WTC11 (cell line): ENCODE data around the gene TP63. TPM values are rescaled to one million over a fixed set of nuclear protein-coding genes. Genes with fewer than 3 reads are reported as not detected.

Experiments
- ATAC-seq: fragments of 200-7000 bp; cut with Tn5 transposase; 2 replicates; pipeline ENCODE4 v1.10.0; 2021; ENCODE audit warnings: mild to moderate bottlenecking, moderate library complexity
- CTCF ChIA-PET: fragments of 300-600 bp; sonication (Branson Sonifier 250); formaldehyde crosslinking; loops from one replicate; lab custom pipeline; 2021; ENCODE audit warnings: antibody characterized with exemption; lab: Charles Lee
- POLR2A ChIA-PET: fragments of 350-600 bp; sonication (Branson Sonifier 250); formaldehyde crosslinking; loops from one replicate; lab custom pipeline; 2021; ENCODE audit warnings: antibody characterized with exemption; lab: Charles Lee
- DNase-seq: peaks from one replicate; pipeline ENCODE4 v3.0.0; 2021; ENCODE audit warnings: low spot score
- H3K27ac Mint-ChIP-seq: 2 replicates; pipeline ENCODE4 v1.8.0; 2021; ENCODE audit warnings: mixed read lengths
- H3K27me3 Mint-ChIP-seq: 2 replicates; pipeline ENCODE4 v1.8.0; 2021; ENCODE audit warnings: low read depth, mild to moderate bottlenecking, moderate library complexity, mixed read lengths
- H3K36me3 Mint-ChIP-seq: 2 replicates; pipeline ENCODE4 v1.8.0; 2021; ENCODE audit warnings: mixed read lengths
- H3K4me1 Mint-ChIP-seq: 2 replicates; pipeline ENCODE4 v1.8.0; 2022; ENCODE audit warnings: mixed read lengths
- H3K4me3 Mint-ChIP-seq: 2 replicates; pipeline ENCODE4 v1.8.0; 2021; ENCODE audit warnings: mild to moderate bottlenecking, moderate library complexity, mixed read lengths
- H3K9me3 Mint-ChIP-seq: 2 replicates; pipeline ENCODE4 v1.8.0; 2021; ENCODE audit warnings: mixed read lengths
- CBFB ChIP-seq: sonication (generic); formaldehyde crosslinking; IDR thresholded peaks from 2 replicates; pipeline ENCODE4 v1.8.1; 2022; ENCODE audit warnings: mild to moderate bottlenecking, low read depth, missing genetic modification reagents
- CREB1 ChIP-seq: sonication (generic); formaldehyde crosslinking; IDR thresholded peaks from 2 replicates; pipeline ENCODE4 v1.8.0; 2023; ENCODE audit warnings: mild to moderate bottlenecking, missing genetic modification reagents
- EMX1 ChIP-seq: fragments of 250-450 bp; sonication (Bioruptor Pico); IDR thresholded peaks from 2 replicates; pipeline ENCODE4 v1.8.0; 2021; ENCODE audit warnings: mild to moderate bottlenecking
- FOXK1 ChIP-seq: sonication (generic); formaldehyde crosslinking; IDR thresholded peaks from 2 replicates; pipeline ENCODE4 v1.8.0; 2022; ENCODE audit warnings: mild to moderate bottlenecking, moderate library complexity, missing genetic modification reagents
- JUN ChIP-seq: sonication (generic); formaldehyde crosslinking; IDR thresholded peaks from 2 replicates; pipeline ENCODE4 v1.8.0; 2023; ENCODE audit warnings: mild to moderate bottlenecking, missing genetic modification reagents
- NR1H2 ChIP-seq: sonication (generic); formaldehyde crosslinking; IDR thresholded peaks from 2 replicates; pipeline ENCODE4 v1.9.0; 2021; ENCODE audit warnings: mild to moderate bottlenecking, moderate library complexity, missing genetic modification reagents
- NR3C1 ChIP-seq: sonication (generic); formaldehyde crosslinking; conservative IDR thresholded peaks from 2 replicates; pipeline ENCODE4 v1.8.1; 2023; ENCODE audit warnings: low read depth, mild to moderate bottlenecking, missing genetic modification reagents
- OVOL2 ChIP-seq: fragments of 250-450 bp; sonication (Bioruptor Pico); IDR thresholded peaks from 2 replicates; pipeline ENCODE4 v1.9.0; 2021; ENCODE audit warnings: mild to moderate bottlenecking, borderline replicate concordance
- SOX15 ChIP-seq: fragments of 250-450 bp; sonication (Bioruptor Pico); IDR thresholded peaks from 2 replicates; pipeline ENCODE4 v1.9.0; 2021; ENCODE audit warnings: mild to moderate bottlenecking
- TP53 ChIP-seq: sonication (generic); formaldehyde crosslinking; IDR thresholded peaks from 2 replicates; pipeline ENCODE4 v1.8.1; 2023; ENCODE audit warnings: mild to moderate bottlenecking, missing genetic modification reagents
- ZNF138 ChIP-seq: sonication (generic); formaldehyde crosslinking; conservative IDR thresholded peaks from 2 replicates; pipeline ENCODE4 v1.8.1; 2022; ENCODE audit warnings: mild to moderate bottlenecking, moderate library complexity, missing genetic modification reagents
- ZNF317 ChIP-seq: sonication (generic); formaldehyde crosslinking; IDR thresholded peaks from 2 replicates; pipeline ENCODE4 v1.8.1; 2023; ENCODE audit warnings: low read depth, mild to moderate bottlenecking, moderate library complexity, missing genetic modification reagents, borderline replicate concordance
- ZNF396 ChIP-seq: fragments of 250-450 bp; sonication (Bioruptor Pico); IDR thresholded peaks from 2 replicates; pipeline ENCODE4 v1.8.0; 2021; ENCODE audit warnings: mild to moderate bottlenecking, moderate library complexity, borderline replicate concordance
- ZNF416 ChIP-seq: fragments of 250-450 bp; sonication (Bioruptor Pico); IDR thresholded peaks from 2 replicates; pipeline ENCODE4 v1.9.0; 2021; ENCODE audit warnings: mild to moderate bottlenecking, inconsistent platforms
- total RNA-seq: library from RNA; stranded (reverse); gene quantifications from 3 replicates; pipeline ENCODE4 v1.2.3, GENCODE V29; 2021
- TF ChIP-seq, protein P1 (sequence below): sonication (generic); formaldehyde crosslinking; IDR thresholded peaks from 2 replicates; pipeline ENCODE4 v1.8.0; 2023; ENCODE audit warnings: mild to moderate bottlenecking, missing genetic modification reagents
- TF ChIP-seq, protein P2 (sequence below): fragments of 250-450 bp; sonication (Bioruptor Pico); IDR thresholded peaks from 2 replicates; pipeline ENCODE4 v2.1.2; 2022; ENCODE audit warnings: mild to moderate bottlenecking, moderate library complexity
- TF ChIP-seq, protein P3 (sequence below): sonication (generic); formaldehyde crosslinking; IDR thresholded peaks from 2 replicates; pipeline ENCODE4 v1.8.1; 2023; ENCODE audit warnings: mild to moderate bottlenecking, missing genetic modification reagents, borderline replicate concordance
- TF ChIP-seq, protein P4 (sequence below): sonication (generic); formaldehyde crosslinking; IDR thresholded peaks from 2 replicates; pipeline ENCODE4 v1.8.1; 2022; ENCODE audit warnings: mild to moderate bottlenecking, missing genetic modification reagents, moderate library complexity, borderline replicate concordance
- TF ChIP-seq, protein P5 (sequence below): fragments of 250-450 bp; sonication (Bioruptor Pico); IDR thresholded peaks from 2 replicates; pipeline ENCODE4 v1.8.0; 2021; ENCODE audit warnings: mild to moderate bottlenecking
- TF ChIP-seq, protein P6 (sequence below): sonication (generic); formaldehyde crosslinking; IDR thresholded peaks from 2 replicates; pipeline ENCODE4 v1.8.1; 2022; ENCODE audit warnings: low read depth, mild to moderate bottlenecking, moderate library complexity, missing genetic modification reagents, borderline replicate concordance

TP63 gene
- total RNA-seq, 1 experiment from 2014 or later, result 0.09 TPM

DNA sequence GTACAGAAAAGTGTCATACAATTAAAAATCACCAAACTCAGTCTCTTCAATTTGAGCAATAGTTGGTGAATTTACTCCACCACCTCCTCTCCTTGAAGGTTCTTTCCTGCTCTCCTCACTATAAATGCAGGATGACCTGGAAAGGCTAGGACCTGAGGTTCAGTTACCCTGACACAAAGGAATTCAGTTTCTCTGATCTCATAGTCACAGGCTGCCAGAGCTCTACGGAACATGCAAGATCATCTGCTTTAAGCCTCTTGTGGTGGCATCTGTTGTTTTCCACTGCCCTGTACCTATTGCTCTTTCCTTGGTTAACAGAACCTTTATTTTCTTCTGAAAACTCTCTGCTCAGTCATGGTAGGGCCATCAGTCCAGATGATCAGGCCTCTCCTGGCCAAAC lies 4.9 kb upstream of the TP63 start:
- POLR2A ChIA-PET, result no interaction called here
- no peak overlapping the region for H3K27ac Mint-ChIP-seq
- no peaks in the 10 kb centered on the region for H3K9me3 Mint-ChIP-seq
- no peaks in the 10 kb centered on the region for H3K36me3 Mint-ChIP-seq
- TF ChIP-seq JUN (CRISPR knock-in tag) (no peak), ZNF396 (CRISPR knock-in tag) (no peak), FOXK1 (CRISPR knock-in tag) (no peak), CBFB (CRISPR knock-in tag) (no peak), OVOL2 (no peak), ZNF317 (CRISPR knock-in tag) (no peak), CREB1 (CRISPR knock-in tag) (no peak), SOX15 (CRISPR knock-in tag) (no peak), EMX1 (CRISPR knock-in tag) (no peak)
- TF ChIP-seq, protein P1, sequence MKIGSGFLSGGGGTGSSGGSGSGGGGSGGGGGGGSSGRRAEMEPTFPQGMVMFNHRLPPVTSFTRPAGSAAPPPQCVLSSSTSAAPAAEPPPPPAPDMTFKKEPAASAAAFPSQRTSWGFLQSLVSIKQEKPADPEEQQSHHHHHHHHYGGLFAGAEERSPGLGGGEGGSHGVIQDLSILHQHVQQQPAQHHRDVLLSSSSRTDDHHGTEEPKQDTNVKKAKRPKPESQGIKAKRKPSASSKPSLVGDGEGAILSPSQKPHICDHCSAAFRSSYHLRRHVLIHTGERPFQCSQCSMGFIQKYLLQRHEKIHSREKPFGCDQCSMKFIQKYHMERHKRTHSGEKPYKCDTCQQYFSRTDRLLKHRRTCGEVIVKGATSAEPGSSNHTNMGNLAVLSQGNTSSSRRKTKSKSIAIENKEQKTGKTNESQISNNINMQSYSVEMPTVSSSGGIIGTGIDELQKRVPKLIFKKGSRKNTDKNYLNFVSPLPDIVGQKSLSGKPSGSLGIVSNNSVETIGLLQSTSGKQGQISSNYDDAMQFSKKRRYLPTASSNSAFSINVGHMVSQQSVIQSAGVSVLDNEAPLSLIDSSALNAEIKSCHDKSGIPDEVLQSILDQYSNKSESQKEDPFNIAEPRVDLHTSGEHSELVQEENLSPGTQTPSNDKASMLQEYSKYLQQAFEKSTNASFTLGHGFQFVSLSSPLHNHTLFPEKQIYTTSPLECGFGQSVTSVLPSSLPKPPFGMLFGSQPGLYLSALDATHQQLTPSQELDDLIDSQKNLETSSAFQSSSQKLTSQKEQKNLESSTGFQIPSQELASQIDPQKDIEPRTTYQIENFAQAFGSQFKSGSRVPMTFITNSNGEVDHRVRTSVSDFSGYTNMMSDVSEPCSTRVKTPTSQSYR (CRISPR knock-in tag), result no peak
- H3K4me1 Mint-ChIP-seq, result 0 out of 2 replicates have a peak, but pooled peaks cover 5% of the 10 kb centered on the region
- ATAC-seq (no peak; the same call in 1 of the 2 replicates), DNase-seq (no peak)
- CTCF ChIA-PET, result interaction anchor here (0.8 kb wide), 1 partner anchor 9 kb away, joined by 3 read pairs; no protein-coding TSS in a partner anchor
- H3K27me3 Mint-ChIP-seq, result no peaks in the 10 kb centered on the region
- H3K4me3 Mint-ChIP-seq, result no peak overlapping the region

DNA sequence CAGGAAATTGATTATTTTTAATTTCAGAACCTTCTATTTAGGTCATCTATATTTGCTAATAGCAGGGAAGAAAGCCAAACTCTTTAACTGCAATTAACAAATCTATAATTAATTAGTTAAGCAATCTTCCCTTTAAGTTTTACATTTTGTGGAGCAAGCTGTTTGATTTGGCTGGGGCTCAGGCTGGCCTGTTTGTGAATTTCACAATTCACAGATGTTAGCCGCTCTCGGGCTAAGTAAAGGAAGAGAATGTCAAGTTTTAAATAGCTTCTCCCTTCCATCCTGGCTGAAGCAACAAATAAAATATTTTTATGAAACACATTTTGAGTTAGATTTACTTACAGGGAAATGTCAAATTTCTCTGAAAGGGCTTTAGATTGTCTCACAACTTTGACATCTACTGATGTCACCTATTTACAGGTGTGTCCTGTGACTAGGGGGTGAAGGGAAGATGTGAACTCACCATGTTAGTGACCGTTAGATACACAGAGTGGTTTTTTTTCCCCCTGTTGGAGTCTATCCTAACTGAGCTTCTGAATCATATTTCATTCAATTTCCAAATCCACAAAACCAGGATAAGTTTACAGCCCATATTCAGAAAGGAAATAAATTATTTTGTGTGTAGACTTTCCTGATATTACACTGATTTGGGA lies 1.3 kb upstream of the TP63 start:
- ATAC-seq (no peak), DNase-seq (no peak)
- no peak overlapping the region for H3K4me3 Mint-ChIP-seq
- POLR2A ChIA-PET, result no interaction called here
- H3K36me3 Mint-ChIP-seq, result no peaks in the 10 kb centered on the region
- no peaks in the 10 kb centered on the region for H3K27me3 Mint-ChIP-seq
- H3K9me3 Mint-ChIP-seq, result no peaks in the 10 kb centered on the region
- peaks cover 33% of the 10 kb centered on the region for H3K4me1 Mint-ChIP-seq
- CTCF ChIA-PET, result interaction anchor here (0.8 kb wide), 1 partner anchor 357 kb away, joined by 3 read pairs; no protein-coding TSS in a partner anchor
- H3K27ac Mint-ChIP-seq, result no peak overlapping the region
- TF ChIP-seq ZNF416 (CRISPR knock-in tag) (no peak), NR1H2 (no peak), NR3C1 (CRISPR knock-in tag) (no peak), OVOL2 (no peak), TP53 (no peak), ZNF138 (no peak)
- TF ChIP-seq, protein P2, sequence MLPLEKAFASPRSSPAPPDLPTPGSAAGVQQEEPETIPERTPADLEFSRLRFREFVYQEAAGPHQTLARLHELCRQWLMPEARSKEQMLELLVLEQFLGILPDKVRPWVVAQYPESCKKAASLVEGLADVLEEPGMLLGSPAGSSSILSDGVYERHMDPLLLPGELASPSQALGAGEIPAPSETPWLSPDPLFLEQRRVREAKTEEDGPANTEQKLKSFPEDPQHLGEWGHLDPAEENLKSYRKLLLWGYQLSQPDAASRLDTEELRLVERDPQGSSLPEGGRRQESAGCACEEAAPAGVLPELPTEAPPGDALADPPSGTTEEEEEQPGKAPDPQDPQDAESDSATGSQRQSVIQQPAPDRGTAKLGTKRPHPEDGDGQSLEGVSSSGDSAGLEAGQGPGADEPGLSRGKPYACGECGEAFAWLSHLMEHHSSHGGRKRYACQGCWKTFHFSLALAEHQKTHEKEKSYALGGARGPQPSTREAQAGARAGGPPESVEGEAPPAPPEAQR, result no peak
- TF ChIP-seq, protein P3, sequence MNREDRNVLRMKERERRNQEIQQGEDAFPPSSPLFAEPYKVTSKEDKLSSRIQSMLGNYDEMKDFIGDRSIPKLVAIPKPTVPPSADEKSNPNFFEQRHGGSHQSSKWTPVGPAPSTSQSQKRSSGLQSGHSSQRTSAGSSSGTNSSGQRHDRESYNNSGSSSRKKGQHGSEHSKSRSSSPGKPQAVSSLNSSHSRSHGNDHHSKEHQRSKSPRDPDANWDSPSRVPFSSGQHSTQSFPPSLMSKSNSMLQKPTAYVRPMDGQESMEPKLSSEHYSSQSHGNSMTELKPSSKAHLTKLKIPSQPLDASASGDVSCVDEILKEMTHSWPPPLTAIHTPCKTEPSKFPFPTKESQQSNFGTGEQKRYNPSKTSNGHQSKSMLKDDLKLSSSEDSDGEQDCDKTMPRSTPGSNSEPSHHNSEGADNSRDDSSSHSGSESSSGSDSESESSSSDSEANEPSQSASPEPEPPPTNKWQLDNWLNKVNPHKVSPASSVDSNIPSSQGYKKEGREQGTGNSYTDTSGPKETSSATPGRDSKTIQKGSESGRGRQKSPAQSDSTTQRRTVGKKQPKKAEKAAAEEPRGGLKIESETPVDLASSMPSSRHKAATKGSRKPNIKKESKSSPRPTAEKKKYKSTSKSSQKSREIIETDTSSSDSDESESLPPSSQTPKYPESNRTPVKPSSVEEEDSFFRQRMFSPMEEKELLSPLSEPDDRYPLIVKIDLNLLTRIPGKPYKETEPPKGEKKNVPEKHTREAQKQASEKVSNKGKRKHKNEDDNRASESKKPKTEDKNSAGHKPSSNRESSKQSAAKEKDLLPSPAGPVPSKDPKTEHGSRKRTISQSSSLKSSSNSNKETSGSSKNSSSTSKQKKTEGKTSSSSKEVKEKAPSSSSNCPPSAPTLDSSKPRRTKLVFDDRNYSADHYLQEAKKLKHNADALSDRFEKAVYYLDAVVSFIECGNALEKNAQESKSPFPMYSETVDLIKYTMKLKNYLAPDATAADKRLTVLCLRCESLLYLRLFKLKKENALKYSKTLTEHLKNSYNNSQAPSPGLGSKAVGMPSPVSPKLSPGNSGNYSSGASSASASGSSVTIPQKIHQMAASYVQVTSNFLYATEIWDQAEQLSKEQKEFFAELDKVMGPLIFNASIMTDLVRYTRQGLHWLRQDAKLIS (CRISPR knock-in tag), result no peak
- TF ChIP-seq, protein P4, sequence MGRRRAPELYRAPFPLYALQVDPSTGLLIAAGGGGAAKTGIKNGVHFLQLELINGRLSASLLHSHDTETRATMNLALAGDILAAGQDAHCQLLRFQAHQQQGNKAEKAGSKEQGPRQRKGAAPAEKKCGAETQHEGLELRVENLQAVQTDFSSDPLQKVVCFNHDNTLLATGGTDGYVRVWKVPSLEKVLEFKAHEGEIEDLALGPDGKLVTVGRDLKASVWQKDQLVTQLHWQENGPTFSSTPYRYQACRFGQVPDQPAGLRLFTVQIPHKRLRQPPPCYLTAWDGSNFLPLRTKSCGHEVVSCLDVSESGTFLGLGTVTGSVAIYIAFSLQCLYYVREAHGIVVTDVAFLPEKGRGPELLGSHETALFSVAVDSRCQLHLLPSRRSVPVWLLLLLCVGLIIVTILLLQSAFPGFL (CRISPR knock-in tag), result no peak
- TF ChIP-seq, protein P5, sequence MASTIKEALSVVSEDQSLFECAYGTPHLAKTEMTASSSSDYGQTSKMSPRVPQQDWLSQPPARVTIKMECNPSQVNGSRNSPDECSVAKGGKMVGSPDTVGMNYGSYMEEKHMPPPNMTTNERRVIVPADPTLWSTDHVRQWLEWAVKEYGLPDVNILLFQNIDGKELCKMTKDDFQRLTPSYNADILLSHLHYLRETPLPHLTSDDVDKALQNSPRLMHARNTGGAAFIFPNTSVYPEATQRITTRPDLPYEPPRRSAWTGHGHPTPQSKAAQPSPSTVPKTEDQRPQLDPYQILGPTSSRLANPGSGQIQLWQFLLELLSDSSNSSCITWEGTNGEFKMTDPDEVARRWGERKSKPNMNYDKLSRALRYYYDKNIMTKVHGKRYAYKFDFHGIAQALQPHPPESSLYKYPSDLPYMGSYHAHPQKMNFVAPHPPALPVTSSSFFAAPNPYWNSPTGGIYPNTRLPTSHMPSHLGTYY (CRISPR knock-in tag), result no peak
- TF ChIP-seq, protein P6, sequence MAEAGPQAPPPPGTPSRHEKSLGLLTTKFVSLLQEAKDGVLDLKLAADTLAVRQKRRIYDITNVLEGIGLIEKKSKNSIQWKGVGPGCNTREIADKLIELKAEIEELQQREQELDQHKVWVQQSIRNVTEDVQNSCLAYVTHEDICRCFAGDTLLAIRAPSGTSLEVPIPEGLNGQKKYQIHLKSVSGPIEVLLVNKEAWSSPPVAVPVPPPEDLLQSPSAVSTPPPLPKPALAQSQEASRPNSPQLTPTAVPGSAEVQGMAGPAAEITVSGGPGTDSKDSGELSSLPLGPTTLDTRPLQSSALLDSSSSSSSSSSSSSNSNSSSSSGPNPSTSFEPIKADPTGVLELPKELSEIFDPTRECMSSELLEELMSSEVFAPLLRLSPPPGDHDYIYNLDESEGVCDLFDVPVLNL, result no peak
- TF ChIP-seq, protein P1 (CRISPR knock-in tag), result no peak
